GM06990 (cell line): ENCODE measurements around the gene PLPP3.

Experiments used
- DNase-seq: peaks from one replicate; pipeline ENCODE4 v3.0.0-alpha.2; 2011; ENCODE audit not compliant: insufficient read length; ENCODE audit errors: extremely low read depth
- H3K27me3 ChIP-seq: replicated peaks from 2 replicates; pipeline ENCODE4 v1.6.0; 2011; ENCODE audit warnings: low read length; ENCODE audit not compliant: control insufficient read depth, insufficient read depth
- H3K36me3 ChIP-seq: 2 replicates; pipeline ENCODE4 v1.5.1; 2011; ENCODE audit warnings: low read length; ENCODE audit not compliant: control insufficient read depth, insufficient read depth
- H3K4me3 ChIP-seq: replicated peaks from 2 replicates; pipeline ENCODE4 v1.5.1; 2011; ENCODE audit warnings: low read depth, mild to moderate bottlenecking, control low read depth, low read length
- CTCF ChIP-seq: IDR thresholded peaks from 2 replicates; pipeline ENCODE4 v1.5.1; 2011; ENCODE audit warnings: low read length, control low read depth, mild to moderate bottlenecking, inconsistent platforms; ENCODE audit not compliant: insufficient read depth, poor library complexity, severe bottlenecking

The PLPP3 gene

GRCh38 chr1:56586502-56586901 is 7.1 kb upstream of the PLPP3 start:
- H3K36me3 ChIP-seq, result no peaks in the 10 kb centered on the region
- no peak for DNase-seq
- no peak for TF ChIP-seq CTCF
- no peaks in the 10 kb centered on the region for H3K27me3 ChIP-seq
- H3K4me3 ChIP-seq, result no peak overlapping the region

- DNase-seq, result no peak
- no peaks in the 10 kb centered on the region for H3K27me3 ChIP-seq
- TF ChIP-seq CTCF, result no peak
- H3K36me3 ChIP-seq, result no peaks in the 10 kb centered on the region
- H3K4me3 ChIP-seq, result no peak overlapping the region
Observed at GRCh38 chr1:56585985-56586384, 6.6 kb upstream of the PLPP3 start.

- no peaks in the 10 kb centered on the region for H3K36me3 ChIP-seq
- no peak overlapping the region for H3K4me3 ChIP-seq
- H3K27me3 ChIP-seq, result no peaks in the 10 kb centered on the region
- peak; percentile 74 for TF ChIP-seq CTCF
- DNase-seq, result no peak
Observed at GRCh38 chr1:56584910-56585528, 5.7 kb upstream of the PLPP3 start.

GRCh38 chr1:56583957-56584468 is 4.7 kb upstream of the PLPP3 start:
- Histone ChIP-seq H3K27me3 (no peaks in the 10 kb centered on the region), H3K36me3 (no peaks in the 10 kb centered on the region), H3K4me3 (no peak overlapping the region)
- TF ChIP-seq CTCF, result no peak
- DNase-seq, result no peak

GRCh38 chr1:56580771-56581170 is 1.4 kb upstream of the PLPP3 start:
- H3K27me3 ChIP-seq, result peaks cover 2% of the 10 kb centered on the region
- no peaks in the 10 kb centered on the region for H3K36me3 ChIP-seq
- DNase-seq, result no peak
- TF ChIP-seq CTCF, result no peak
- H3K4me3 ChIP-seq, result no peak overlapping the region
